T-helper 9 cell (primary cell): ENCODE measurements around the gene OSBPL7.

ENCODE experiments used
- DNase-seq: peaks from one replicate; pipeline ENCODE4 v3.0.0-alpha.2; 2020
- total RNA-seq, 2 donors: gene quantifications; one replicate each; lab custom pipeline; 2026; lab: John Stamatoyannopoulos, UW

OSBPL7 gene, protein sequence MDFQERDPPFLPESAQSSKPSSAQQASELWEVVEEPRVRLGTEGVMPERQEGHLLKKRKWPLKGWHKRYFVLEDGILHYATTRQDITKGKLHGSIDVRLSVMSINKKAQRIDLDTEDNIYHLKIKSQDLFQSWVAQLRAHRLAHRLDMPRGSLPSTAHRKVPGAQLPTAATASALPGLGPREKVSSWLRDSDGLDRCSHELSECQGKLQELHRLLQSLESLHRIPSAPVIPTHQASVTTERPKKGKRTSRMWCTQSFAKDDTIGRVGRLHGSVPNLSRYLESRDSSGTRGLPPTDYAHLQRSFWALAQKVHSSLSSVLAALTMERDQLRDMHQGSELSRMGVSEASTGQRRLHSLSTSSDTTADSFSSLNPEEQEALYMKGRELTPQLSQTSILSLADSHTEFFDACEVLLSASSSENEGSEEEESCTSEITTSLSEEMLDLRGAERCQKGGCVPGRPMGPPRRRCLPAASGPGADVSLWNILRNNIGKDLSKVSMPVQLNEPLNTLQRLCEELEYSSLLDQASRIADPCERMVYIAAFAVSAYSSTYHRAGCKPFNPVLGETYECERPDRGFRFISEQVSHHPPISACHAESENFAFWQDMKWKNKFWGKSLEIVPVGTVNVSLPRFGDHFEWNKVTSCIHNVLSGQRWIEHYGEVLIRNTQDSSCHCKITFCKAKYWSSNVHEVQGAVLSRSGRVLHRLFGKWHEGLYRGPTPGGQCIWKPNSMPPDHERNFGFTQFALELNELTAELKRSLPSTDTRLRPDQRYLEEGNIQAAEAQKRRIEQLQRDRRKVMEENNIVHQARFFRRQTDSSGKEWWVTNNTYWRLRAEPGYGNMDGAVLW
- total RNA-seq = 64.4 to 64.9 reads per million in 2 donors

DNA sequence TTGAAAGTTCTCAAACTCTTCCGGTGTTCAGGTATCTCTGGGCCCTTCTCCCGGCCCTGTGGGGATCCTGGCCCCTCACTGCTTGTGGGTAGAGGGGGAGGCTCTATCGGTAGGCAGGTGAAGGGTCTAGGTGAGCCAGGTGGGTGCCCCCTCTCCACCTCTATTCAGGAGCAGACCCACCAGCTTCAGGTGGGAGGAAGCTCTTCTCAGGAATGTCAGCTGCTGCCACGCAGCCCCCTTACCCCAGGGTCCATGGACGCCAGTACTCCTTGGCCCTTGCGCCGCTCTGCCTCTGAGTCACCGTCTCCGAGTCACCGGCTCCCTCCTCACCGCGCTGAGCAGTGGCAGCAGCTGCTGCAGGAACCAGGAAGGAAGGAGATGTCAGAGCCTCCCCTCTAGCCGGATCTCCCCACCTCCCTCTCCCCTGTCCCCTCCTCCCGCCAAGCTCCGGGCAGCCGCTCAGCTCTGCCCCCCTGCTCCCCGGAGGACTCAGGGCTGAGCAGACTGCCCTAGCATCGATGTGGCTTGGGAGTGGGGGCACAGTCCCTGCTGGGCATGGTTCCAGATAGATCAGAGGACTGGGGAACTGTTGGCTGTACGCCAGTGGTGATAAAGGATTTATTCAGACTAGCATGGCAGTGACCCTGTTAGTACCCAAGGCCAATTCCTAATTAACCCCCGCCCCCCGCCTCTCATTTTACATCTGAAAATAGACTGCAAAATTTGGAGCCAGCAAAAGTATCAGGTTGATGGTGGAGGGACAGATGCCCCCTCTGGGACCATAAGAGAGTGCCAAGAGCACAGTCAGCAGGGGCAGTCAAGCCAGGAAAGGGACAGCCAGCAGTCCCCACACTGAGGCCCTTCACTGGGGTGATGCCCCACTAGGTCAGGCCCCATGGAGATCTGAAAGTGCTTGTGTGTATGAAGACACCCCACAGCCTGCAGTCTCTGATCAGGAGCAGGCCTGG lies at the start of gene OSBPL7:
TSS of gene OSBPL7 (minus strand) at position 371 of the 968 bp plus-strand sequence. CDS start 1,516 bp downstream, outside the sequence.
- peak; percentile 69 for DNase-seq

DNA sequence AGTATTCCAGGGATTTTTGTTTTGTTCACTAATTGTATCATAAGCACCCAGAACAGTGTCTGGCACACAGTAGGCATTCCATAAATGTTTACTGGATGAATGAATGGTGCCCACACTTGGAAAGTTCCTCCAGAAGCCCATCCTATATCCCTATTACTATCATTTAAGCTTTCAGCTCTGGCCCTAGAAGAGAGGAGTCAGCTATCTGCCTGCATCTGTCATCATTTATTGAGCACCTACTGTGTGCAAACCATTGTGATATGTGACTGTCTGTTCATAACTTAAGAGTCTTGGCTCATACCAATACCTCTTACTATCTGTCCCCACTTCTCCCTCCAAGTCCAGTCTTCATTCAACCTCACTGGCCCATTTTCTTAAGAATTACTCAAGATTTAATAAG lies 49.5 kb upstream of the OSBPL7 start:
- DNase-seq = no peak

DNA sequence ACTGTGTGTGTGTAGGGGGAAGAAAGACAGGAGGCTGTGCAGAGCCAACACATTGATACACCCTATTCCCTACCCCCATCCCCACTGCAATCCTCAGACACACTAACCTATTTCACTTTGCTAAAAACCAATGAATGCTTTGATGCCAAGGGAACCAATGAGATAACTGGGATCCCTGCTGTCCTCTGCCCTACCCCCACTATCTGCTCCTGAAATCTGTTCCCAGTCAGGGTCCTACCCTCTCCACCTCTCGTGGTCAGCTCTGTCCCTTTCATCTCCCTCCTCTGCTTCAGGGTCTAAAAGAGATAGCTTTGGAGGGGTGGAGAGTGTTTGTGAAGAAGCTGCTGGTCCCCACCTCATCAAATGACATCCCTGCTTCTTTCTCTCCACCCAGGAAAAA lies 48.5 kb upstream of the OSBPL7 start:
- no peak for DNase-seq

DNA sequence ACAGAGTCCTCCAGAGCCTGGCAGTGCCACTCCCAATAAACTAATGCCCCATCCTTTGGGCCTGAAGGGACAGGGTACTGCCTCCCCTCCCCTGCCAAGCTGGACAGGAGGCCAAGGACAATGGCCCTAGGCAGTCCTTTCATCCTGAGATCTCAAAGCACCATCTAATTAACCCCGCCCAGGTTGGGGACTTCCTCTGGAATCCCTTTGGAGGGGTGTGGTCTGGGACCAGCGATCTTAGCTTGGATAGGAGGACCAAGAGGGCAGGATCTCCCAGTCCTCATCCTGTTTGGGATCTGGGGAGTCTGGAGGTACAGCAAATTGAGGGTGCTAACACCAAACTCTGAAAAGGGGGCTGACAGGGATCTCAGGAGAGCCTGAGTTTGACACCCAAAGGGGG lies 47.5 kb upstream of the OSBPL7 start:
- DNase-seq = no peak

DNA sequence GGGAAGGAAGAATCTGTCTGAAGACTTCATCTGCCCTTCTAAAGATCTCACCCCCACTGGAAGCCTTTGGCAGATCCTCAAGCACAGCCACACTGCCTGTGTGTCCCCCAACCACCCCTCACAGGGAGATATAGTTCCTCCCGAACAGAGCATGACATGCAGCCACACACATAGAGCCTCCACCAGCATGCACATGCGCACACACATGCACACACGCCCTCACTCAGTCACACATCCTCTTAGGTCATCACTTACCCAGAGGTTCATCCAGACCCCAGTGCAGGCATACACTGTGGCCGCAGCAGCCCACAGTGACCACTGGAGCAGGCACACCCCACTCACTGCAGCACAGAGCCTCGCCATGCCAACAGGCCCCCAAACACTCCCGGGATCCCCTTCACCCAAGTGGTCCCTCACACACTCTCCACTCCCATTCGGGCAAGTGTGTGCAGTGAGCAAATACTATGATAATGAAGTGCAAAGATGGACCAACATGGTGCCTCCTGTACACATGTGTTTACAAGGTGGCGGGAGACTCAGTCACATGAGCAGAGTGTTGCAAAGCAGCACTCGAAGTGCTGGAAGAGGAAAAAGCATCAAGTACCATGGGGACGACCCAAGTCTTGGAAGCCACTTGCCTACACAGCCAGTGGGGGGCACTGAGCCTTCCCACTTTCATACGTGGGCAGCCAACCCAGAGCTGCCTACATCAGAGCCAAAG lies 46.4 kb upstream of the OSBPL7 start:
- DNase-seq = no peak

DNA sequence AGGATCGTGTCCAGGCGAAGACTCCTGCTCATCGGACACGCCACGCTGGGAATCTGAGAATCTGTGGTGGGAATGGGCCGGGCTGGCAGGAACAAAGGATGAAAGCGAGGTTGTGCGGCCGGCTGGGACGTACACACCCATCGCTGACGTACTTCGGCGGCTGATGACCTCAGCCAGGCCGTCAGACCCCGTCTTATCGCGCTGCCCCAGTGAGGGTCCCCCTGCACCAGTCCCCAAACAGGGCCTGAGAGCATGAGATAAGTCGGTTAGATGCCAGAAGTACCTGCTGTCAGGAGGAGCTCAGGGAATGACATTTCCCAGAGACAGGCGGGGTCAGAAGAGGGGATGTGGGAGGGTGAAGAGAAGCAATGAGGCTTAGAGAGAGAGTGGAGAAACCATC lies 45.3 kb upstream of the OSBPL7 start:
- no peak for DNase-seq

DNA sequence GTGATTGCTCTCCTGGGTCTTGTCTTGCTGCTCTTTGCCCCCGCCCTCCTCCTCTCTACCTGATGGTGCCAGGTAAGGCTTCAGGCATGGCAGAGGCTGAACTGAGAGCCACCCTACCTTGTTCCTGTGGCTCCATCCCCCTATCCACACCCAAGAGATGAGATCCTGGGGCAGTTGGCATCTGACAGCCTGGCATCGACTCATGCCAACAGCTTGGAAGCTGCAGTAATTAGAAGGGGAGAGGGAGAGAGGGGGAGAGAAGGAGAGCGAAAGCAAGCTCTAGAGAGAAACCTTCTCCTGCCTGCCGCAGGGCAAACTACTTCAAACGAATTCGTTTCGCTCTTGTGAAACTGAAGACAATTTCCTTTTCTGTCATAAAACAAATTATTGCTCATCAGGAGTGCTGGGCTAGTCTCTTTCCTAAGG lies 43.2 kb upstream of the OSBPL7 start:
- no peak for DNase-seq

DNA sequence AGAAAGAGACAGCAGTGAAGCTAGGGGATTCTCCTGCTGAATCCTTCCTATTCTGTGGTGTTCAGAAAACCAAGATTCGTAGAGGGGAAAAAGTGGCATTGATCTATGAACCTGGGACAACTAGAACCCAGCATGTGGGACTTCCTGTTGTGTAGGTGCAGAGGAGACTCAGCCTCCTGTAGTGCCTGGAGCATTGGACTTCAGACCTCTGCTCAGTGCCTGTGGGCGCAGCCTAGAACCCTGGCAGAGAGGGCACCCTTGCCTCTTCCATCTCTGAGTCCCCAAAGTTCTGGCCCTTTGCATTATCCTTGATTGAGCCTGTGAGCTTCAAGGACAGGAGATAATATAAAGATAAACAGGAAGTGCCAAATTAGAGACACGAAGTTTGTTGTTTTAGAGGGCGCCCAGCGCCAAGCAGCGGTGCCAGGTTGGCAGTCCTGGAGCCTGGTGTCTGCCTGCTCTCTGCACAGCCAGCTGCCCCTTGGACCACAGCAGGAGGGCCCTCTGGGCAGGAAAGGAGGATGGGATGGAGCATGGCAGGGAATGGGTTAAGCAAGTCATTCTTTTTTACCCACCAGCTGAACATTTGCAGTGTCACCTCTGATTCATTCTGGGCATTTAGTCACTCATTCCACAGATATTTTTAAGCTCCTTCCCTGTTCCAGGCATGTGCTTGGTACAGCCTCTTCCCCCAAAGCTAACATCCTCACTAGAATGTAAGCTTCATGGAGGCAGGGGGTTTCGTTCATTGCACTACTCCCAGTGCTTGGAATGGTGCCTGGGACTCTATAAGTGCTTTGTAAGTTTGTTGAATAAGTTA lies 41.2 kb upstream of the OSBPL7 start:
- no peak for DNase-seq

DNA sequence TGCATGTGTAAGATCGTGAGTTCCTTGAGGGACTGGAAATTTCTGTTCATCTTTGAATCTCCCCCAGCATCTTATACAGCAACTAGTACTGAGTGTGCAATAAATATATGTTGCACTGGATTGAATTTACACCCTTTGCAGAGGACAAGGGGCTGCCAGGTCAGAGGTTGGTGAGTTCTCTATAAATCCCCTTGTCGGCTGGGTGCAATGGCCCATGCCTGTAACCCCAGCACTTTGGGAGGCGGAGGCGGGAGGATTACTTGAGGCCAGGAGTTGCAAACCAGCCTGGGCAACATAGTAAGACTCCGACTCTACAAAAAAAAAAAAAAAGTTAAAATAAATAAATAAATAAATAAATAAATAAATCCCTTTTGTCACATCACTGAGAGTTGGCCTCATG lies 38.8 kb upstream of the OSBPL7 start:
- no peak for DNase-seq

DNA sequence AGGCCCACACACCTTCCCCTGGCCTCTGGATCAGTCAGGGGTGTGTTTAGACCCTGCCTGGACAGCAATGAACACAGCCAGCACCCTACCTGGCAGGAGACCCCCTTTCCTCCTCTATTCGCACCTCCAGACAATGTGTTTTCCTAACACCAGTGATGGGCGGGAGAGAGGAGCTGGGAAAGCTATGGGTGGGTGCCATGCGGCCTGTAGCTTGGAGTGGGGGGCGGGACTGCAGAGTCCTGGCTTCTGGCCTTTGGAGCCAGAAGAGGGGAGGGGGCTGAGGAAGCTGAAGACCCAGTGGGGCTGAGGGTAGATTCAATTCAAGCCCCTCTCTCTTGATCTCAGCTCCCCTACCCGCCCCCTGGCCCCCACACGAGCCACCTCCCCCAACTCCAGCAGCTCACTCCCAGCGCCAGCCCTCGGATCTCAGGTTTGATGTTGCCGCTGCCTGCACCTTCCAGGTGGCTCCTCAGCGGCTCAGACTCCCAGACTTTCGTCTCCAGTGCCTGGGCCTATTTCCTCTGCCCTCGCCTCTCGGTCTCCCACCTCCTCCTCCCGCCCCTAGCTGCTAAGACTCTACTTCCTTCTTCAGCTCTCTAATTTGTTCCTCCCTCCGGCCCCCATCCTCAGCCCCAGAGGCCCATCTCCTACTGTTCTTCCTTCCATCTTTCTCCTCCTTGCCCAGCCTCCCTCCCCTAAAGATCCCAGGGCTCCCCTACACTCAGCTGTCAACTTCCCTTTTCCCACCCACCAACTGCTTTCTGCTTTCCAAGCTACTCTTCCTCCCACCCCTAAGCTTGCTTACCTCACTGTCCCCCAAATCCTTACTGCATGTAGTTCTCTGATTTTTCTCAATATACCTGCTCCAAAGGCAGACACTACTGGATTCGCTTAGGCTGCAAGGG lies 36.2 kb upstream of the OSBPL7 start:
- no peak for DNase-seq

DNA sequence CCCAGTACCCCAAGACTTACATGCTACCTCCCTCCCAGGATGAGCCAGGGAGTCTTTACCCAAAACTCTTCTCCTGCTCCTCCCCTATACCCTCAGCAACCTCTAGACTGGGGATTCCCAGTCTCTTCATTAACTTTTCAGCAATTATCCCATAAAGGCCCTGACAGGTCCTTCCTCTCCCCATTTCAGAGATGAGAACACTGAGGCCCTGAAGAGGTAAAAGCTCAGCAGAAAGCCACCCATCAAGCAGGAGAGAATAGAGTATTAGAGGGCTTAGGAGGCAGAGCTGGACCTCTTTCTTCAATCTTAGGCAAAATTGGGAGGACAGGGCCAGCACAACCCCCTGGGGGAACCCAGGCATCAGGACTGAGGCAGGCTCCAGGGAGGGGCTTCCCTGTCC lies 35.2 kb upstream of the OSBPL7 start:
- no peak for DNase-seq

DNA sequence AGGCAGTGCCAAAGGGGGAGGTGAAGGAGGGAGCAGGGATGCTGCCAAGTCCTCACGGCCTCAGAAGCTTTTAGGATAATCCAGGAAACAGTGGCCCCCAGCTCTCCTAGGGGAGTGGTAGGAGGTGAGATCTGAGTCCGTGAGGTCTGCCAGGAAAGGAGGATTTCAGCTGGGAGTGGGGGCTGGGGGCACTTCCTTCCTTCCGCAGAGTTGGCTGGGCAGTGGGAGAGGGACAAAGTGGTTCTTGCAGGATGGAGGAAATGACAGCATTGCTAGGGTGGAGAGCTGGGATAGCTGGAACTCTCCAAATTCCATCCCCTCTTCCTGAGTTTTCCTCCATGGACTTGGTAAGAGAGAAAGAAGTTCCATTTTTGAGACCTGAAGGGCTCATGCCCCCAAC lies 34.1 kb upstream of the OSBPL7 start:
- DNase-seq = no peak

DNA sequence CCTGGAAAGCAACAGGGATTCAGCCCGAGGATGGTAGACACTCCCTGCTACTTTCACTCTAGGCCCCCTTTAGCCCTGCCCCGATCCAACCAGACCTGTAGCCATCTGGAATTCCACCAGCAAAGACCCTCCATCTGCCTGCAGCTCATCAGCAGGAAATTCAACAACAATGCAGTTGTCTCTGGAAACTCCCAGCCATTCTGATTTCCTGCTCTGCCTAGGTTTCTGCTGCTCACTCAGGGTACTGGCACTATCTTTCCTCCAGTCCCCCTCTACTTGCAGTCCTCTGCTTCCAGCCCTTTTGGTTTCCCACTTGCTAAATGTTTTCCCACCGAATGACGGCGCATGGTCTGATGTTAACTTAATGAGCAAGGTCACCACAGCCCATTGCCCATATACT lies 32.0 kb upstream of the OSBPL7 start:
- DNase-seq = no peak

DNA sequence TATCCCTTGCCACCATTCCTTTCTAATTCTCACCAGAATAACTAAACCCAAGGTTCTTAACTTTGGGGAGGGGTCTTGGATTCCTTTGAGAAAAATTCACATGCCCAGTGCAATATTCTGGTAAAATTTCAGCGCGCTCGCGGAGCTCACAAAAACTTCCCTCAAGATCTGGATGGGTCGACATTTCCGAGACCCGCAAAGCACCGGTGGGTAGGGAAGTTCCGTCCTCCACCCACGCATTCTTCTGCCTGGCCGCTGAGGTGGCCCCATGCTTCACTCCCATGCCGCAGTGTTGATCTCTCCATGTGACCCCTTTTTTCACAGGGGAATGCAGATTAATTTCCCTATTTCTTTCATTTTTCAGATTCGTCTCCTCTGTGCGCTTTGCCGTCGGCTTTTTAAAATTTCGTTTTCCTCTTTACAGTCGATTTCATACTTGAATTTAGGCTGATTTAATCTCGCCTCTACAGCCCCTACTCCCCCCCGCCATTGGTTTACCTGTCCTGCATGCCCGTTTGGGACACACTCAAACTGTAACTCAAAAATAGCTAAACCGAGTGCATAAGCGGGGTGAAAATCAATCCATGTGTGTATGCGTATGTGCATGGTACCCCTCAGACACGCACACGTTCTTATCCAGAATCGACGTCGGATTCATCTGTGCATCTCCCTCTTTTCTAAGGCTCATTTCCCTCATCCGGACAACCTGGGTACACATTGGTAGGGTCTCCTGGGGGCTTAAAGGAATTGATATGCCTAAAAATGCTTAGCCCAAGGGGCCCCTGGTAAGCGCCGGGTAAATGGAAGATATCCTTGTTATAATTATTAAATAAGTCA lies 30.7 kb upstream of the OSBPL7 start:
- no peak for DNase-seq

DNA sequence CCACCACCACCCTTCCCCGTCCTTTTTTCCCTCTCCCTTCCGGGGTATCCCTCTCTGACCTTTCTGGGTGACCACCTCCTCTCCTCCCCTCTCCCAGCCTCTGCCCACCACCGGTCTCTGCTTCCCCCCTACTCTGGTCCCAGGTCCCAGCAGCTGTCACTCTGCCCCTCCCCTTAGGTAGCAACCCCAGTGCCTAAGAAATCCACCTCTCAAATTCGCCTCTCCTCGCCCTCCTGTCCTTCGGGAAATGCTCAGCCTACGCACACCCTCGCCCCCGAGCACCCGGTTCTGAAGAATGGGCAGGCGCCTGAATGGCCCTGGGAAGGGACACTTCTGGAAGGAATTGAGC lies 30.1 kb upstream of the OSBPL7 start:
- no peak for DNase-seq

DNA sequence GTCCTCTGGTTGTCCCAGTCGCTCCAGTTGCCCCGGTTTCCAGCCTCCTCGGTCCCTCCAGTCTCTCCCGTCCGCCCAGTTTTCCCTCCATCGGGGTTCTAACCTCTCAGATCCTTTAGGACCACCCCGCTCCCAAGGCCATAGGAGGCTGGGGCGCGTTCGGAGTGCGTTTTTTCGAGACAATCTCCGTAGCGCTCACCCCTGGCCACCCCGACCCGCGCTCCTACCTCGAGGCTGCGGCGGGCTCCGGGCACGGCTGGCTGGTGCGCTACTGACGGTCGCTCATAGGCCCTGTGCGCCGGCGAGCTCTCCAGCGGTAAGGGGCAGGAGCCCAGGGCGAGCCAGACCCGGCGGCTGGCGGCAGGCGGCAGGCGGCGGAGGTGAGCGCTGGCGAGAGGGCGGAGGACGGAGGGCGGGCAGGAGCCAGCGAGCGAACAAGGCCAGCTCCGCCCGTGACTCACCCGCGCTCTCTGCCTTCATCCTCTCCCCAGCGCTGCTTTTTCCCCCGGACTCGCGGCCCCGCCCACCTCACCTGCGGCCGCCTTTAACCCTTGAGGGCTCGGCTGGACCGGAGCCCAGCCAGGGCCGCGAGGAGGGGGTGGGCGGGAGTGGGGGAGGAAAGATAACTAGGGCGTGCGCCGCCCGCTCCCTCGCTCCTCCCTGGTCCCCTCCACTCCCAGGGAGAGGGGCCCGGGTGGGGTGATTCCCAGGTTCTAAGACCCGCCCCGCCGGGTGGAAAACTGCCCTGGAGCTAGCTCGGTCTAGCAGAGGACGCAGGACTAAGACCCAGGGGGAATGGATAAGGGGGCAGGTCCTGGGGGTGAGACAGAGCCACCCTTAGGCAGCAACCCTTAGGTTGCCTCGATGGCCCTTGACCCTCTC lies 29.3 kb upstream of the OSBPL7 start, which contains the start of gene SP6:
TSS of gene SP6 (minus strand) at position 472 of the 882 bp plus-strand sequence. CDS start 2,734 bp downstream, outside the sequence.
- peak; percentile 51 for DNase-seq

DNA sequence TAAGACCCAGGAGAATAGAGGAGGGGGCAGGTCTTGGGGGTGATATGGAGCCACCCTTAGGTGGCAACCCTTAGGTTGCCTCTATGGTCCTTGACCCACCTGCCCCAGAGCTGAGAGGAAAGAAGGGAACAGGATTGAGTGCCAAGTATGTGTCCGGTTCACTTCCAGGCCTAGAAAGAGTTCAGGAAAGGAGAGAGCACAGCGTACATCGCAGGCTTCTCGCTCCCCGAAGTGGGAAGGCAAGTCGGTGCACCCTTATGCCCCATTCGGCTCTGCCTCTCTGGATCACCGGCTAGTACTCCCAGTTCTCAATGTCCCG lies 28.7 kb upstream of the OSBPL7 start:
- no peak for DNase-seq

DNA sequence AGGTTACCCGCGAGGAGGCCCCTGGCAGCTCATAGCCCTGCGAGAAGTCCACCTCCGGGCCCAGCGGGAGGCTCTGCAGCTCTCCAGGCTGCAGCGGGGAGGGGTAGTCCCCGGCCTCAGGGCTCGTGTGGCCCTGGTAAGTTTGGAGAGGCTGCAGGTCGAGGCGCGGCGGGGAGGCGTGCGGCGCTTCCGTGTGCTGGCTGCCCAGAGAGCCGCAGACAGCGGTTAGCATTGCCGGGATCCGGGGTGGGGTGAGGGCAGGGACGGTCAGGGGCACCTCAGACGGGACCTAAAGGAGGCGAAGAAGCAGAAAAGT lies 26.6 kb upstream of the OSBPL7 start:
- DNase-seq = no peak
